GM23248 (cell line): Measurements from ENCODE around the gene FBXO44. TPM values are rescaled to one million over a fixed set of nuclear protein-coding genes. Genes with fewer than 3 reads are reported as not detected.

Source experiments
- DNase-seq: peaks from one replicate; pipeline ENCODE4 v3.0.0-alpha.2; 2015
- H2AFZ ChIP-seq: fragments of 200-600 bp; sonication (generic); 2 replicates; pipeline ENCODE4 v1.6.1; 2016; ENCODE audit warnings: antibody characterized with exemption
- H3F3A ChIP-seq: fragments of 200-600 bp; sonication (generic); 2 replicates; pipeline ENCODE4 v1.6.1; 2016; ENCODE audit warnings: mild to moderate bottlenecking, antibody characterized with exemption, mixed run types; ENCODE audit not compliant: insufficient read depth
- H3K27ac ChIP-seq: fragments of 200-600 bp; sonication (generic); 2 replicates; pipeline ENCODE4 v1.5.1; 2016; ENCODE audit warnings: mild to moderate bottlenecking
- H3K27me3 ChIP-seq: fragments of 200-600 bp; sonication (generic); replicated peaks from 2 replicates; pipeline ENCODE4 v1.6.1; 2016; ENCODE audit warnings: mild to moderate bottlenecking; ENCODE audit not compliant: insufficient read depth
- H3K36me3 ChIP-seq: fragments of 200-600 bp; sonication (generic); 2 replicates; pipeline ENCODE4 v1.6.1; 2016; ENCODE audit warnings: low read depth, mild to moderate bottlenecking
- H3K4me1 ChIP-seq: fragments of 200-600 bp; sonication (generic); 2 replicates; pipeline ENCODE4 v1.6.1; 2016; ENCODE audit warnings: mild to moderate bottlenecking; ENCODE audit not compliant: insufficient read depth
- H3K4me2 ChIP-seq: fragments of 200-600 bp; sonication (generic); one replicate; pipeline ENCODE4 v1.6.1; 2016; ENCODE audit warnings: mild to moderate bottlenecking; ENCODE audit not compliant: unreplicated experiment
- H3K4me3 ChIP-seq: fragments of 200-600 bp; sonication (generic); 2 replicates; pipeline ENCODE4 v1.5.1; 2016; ENCODE audit warnings: mild to moderate bottlenecking
- H3K79me2 ChIP-seq: fragments of 200-600 bp; sonication (generic); 2 replicates; pipeline ENCODE4 v1.6.1; 2016; ENCODE audit warnings: mild to moderate bottlenecking; ENCODE audit not compliant: insufficient read depth
- H3K9ac ChIP-seq: fragments of 200-600 bp; sonication (generic); 2 replicates; pipeline ENCODE4 v1.6.1; 2016; ENCODE audit warnings: mild to moderate bottlenecking
- H3K9me2 ChIP-seq: fragments of 200-600 bp; sonication (generic); 2 replicates; pipeline ENCODE4 v1.6.1; 2016; ENCODE audit warnings: mixed run types, mild to moderate bottlenecking, moderate library complexity; ENCODE audit not compliant: insufficient read depth
- H3K9me3 ChIP-seq: fragments of 200-600 bp; sonication (generic); one replicate; pipeline ENCODE4 v1.6.1; 2017; ENCODE audit warnings: low read depth
- H4K20me1 ChIP-seq: fragments of 200-600 bp; sonication (generic); 2 replicates; pipeline ENCODE4 v1.6.0; 2016; ENCODE audit not compliant: insufficient read depth
- EZH2 ChIP-seq: fragments of 200-600 bp; sonication (generic); IDR thresholded peaks from 2 replicates; pipeline ENCODE4 v1.6.1; 2018; ENCODE audit warnings: antibody characterized with exemption, mild to moderate bottlenecking; ENCODE audit not compliant: insufficient read depth, poor library complexity, severe bottlenecking
- EZH2phosphoT487 ChIP-seq: fragments of 200-600 bp; sonication (generic); IDR thresholded peaks from 2 replicates; pipeline ENCODE4 v1.6.1; 2018; ENCODE audit warnings: antibody characterized with exemption, moderate library complexity, mild to moderate bottlenecking, low read depth; ENCODE audit not compliant: insufficient read depth
- WGBS, 2 experiments: methylation state at CpG; one replicate each; pipeline ENCODE4 v1.1.6; 2015 to 2017; ENCODE audit warnings: low lambda C conversion rate in 2 of 2, low coverage in 1 of 2; ENCODE audit errors: missing lambda C conversion rate in 2 of 2; 5-methylcytosine and 5-hydroxymethylcytosine counted together
- in situ Hi-C: fragments of 300-500 bp; cut with MboI; formaldehyde crosslinking; loops from 2 replicates; pipeline ENCODE4 v1.15.0; 2020
- polyA plus RNA-seq: library from polyadenylated mRNA; unstranded; fragments of >200 nt; fragmentation: Nextera tagmentation; extraction: Ambion mirVana; gene quantifications from 2 replicates; pipeline ENCODE4 v1.2.1, GENCODE V29; 2016
- total RNA-seq: library from RNA; depleted of rRNA; stranded (reverse); fragments of >200 nt; shearing (Covaris generic); gene quantifications from 2 replicates; pipeline ENCODE4 v1.2.3, GENCODE V29; 2014

The FBXO44 gene
- total and polyA plus RNA-seq, 2 experiments from 2014 or later: 19.4 to 20.6 TPM

GRCh38 chr1:11700601-11701467 is 46.2 kb downstream of the FBXO44 start:
- Histone ChIP-seq H3F3A (no peaks in the 10 kb centered on the region), H3K4me2 (peak overlapping the region; percentile 18), H3K9me3 (no peaks in the 10 kb centered on the region), H3K4me3 (no peak overlapping the region; the same call in 1 of the 2 replicates), H2AFZ (no peak overlapping the region; the same call in 1 of the 2 replicates), H3K9ac (peak overlapping the region; percentile 2; the same call in 1 of the 2 replicates), H3K79me2 (no peaks in the 10 kb centered on the region), H3K27me3 (peaks cover 35% of the 10 kb centered on the region), H3K36me3 (no peaks in the 10 kb centered on the region), H3K4me1 (peaks cover 8% of the 10 kb centered on the region; the same call in 1 of the 2 replicates), H4K20me1 (no peaks in the 10 kb centered on the region), H3K27ac (no peak overlapping the region), H3K9me2 (no peaks in the 10 kb centered on the region)
- 61 to 65% methylated on average over 34 of the region's 34 CpGs for WGBS, 2 experiments
- DNase-seq: no peak
- TF ChIP-seq EZH2phosphoT487: no peak
- TF ChIP-seq EZH2: no peak
- in situ Hi-C loops: no loop called here

GRCh38 chr1:11701551-11701961 is 46.9 kb downstream of the FBXO44 start:
- Histone ChIP-seq H3K4me2 (peak overlapping the region; percentile 18), H3K79me2 (no peaks in the 10 kb centered on the region), H3K9me3 (no peaks in the 10 kb centered on the region), H2AFZ (peak overlapping the region; percentile 30; the same call in 1 of the 2 replicates), H3K4me3 (peak overlapping the region; percentile 34; the same call in 1 of the 2 replicates), H4K20me1 (no peaks in the 10 kb centered on the region), H3K9me2 (no peaks in the 10 kb centered on the region), H3K27ac (no peak overlapping the region), H3K36me3 (no peaks in the 10 kb centered on the region), H3K9ac (peak overlapping the region; percentile 2; the same call in 1 of the 2 replicates), H3K27me3 (peaks cover 36% of the 10 kb centered on the region), H3F3A (no peaks in the 10 kb centered on the region), H3K4me1 (peaks cover 8% of the 10 kb centered on the region; the same call in 1 of the 2 replicates)
- TF ChIP-seq EZH2: no peak
- TF ChIP-seq EZH2phosphoT487: no peak
- in situ Hi-C loops: no loop called here
- DNase-seq: peak; percentile 61
- 2 to 3% methylated on average over 15 of the region's 15 CpGs for WGBS, 2 experiments

GRCh38 chr1:11701981-11702803 is 47.5 kb downstream of the FBXO44 start:
- Histone ChIP-seq H3K79me2 (no peaks in the 10 kb centered on the region), H3K27ac (no peak overlapping the region), H2AFZ (peak overlapping the region; percentile 30; the same call in 1 of the 2 replicates), H3F3A (no peaks in the 10 kb centered on the region), H3K9ac (peak overlapping the region; percentile 2; the same call in 1 of the 2 replicates), H3K4me1 (peaks cover 8% of the 10 kb centered on the region; the same call in 1 of the 2 replicates), H3K4me2 (peak overlapping the region; percentile 18), H4K20me1 (no peaks in the 10 kb centered on the region), H3K9me3 (no peaks in the 10 kb centered on the region), H3K9me2 (no peaks in the 10 kb centered on the region), H3K36me3 (no peaks in the 10 kb centered on the region), H3K4me3 (0 out of 2 replicates have a peak overlapping the region, but pooled peaks have one; percentile 34), H3K27me3 (peaks cover 36% of the 10 kb centered on the region)
- in situ Hi-C loops: no loop called here
- no peak for TF ChIP-seq EZH2
- TF ChIP-seq EZH2phosphoT487: no peak
- DNase-seq: no peak
- 50 to 53% methylated on average over 15 of the region's 15 CpGs for WGBS, 2 experiments
